NCI-H146 (cell line): Measurements from ENCODE around the gene CSAD.
"Not testable (repeated sequence)": the region's sequence is repeated elsewhere in the genome, so short reads cannot be mapped to it uniquely, and the experiment has no call there.

ENCODE experiments used
- DNase-seq: peaks from one replicate; lab custom pipeline; 2025; lab: John Stamatoyannopoulos, UW

Gene CSAD

DNA sequence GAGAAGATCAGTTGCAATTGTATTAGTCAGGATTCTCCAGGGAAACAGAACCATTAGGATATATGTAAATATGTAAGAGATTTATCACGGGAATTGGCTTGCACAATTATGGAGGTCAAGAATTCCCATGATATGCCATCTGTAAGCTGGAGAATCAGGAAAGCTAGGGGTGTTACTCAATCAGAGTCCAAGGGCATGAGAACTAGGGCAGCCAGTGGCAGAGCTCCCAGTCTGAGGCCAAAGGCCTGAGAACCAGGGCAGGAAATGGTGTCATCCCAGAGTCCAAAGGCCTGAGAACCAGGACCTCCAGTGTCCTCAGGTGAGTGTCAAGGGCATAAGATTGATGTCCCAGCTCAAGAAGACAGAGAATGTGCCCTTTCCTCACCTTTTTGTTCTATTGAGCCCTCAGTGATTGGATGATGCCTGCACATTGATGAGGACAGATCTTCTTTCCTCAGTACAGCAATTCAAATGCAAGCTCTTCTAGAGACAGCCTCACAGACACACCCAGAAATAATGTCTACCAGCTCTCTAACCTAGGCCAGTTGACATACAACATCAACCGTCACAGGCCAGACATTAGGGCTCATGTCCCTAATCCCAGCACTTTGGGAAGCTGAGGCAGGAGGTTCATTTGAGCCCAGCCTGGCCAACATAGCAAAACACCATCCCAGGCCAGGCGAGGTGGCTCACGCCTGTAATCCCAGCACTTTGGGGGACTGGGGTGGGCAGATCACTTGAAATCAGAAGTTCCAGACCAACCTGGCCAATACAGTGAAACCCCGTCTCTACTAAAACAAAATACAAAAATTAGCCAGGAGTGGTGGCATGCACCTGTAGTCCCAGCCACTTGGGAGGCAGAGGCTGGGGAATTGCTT, 35.1 kb downstream of the CSAD start:
- DNase-seq, result no peak

GRCh38 chr12:53143355-53143754, 37.4 kb downstream of the CSAD start:
- DNase-seq, result no peak

GRCh38 chr12:53133722-53134121, 47.0 kb downstream of the CSAD start:
- DNase-seq, result no peak

- DNase-seq, result no peak
Observed at GRCh38 chr12:53131844-53132243, 48.9 kb downstream of the CSAD start.

DNA sequence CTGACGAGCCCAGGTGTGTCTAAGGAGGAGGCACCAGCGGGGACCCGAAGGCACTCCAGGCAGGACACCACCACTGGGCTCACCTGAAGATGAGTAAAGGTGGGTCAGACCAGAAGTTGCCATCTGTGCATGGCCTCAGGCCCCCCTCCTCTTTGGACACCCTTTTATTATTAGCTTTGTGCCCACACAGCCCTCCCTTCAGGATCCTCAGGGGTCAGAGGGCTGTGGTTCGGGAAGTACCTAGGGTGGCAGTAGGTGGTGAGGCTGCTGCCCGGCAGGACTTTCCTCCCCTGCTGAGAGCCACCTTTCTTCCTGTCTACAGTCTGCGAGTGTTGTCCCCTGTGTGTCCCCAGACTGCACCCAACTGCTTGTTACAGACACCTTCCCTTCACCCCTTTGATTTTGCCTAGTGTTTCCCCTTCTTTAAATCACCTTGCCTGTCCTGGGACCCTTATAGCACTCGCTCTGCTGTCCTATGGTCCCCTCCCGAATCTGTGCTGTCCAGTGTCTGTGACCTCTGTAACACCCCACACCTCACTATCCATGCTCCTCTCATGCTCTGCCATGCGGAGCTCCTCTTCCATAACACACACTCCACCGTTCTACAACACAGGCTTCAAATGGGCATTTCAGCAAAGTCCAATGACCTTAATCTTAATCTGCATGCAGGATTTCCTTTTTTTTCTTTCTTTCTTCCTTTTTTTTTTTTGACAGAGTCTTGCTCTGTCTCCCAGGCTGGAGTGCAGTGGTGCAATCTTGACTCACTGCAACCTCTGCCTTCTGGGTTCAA, 51.8 kb downstream of the CSAD start:
- no peak for DNase-seq

DNA sequence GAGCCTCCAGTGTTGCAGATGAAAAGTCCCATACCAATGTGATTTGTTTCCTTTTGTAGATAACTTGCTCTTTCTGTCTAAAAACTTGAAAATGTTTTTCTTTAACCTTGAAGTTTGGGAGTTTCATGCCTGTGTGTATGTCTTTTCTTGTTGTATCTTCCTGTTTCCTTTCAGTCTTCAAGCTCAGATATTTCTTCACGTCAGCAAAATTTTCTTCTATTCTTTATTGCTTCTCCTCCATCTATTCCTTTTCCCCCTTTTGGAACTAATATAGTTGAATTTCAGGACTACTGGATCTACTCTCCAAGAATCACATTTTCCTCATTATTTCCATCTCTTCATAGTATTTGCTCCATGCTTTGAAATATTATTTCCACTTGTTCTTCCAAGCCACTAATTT, 53.6 kb downstream of the CSAD start:
- no peak for DNase-seq

DNA sequence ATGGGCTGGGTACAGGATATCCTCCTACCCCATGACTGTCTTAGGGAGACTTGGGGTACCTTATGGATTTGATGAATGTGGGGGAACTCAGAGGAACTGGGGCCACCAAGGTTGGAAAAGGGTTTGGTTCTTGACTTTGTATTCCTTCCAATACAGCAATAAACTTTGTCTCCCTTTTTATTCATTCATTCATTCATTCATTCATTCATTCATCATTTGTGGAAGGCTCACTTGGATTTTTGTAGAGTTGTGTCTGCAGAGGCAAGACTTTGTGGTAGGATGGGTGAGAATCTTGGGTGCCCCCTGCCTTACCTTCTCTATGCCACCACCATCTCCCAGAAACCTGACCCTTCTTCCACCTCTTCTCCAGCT, 56.4 kb downstream of the CSAD start:
- no peak for DNase-seq

GRCh38 chr12:53123578-53124351, 57.0 kb downstream of the CSAD start:
- no peak for DNase-seq

- no peak for DNase-seq
Observed at GRCh38 chr12:53122961-53123468, 57.7 kb downstream of the CSAD start.

- no peak for DNase-seq
Observed at GRCh38 chr12:53120685-53121525, 59.8 kb downstream of the CSAD start.

DNA sequence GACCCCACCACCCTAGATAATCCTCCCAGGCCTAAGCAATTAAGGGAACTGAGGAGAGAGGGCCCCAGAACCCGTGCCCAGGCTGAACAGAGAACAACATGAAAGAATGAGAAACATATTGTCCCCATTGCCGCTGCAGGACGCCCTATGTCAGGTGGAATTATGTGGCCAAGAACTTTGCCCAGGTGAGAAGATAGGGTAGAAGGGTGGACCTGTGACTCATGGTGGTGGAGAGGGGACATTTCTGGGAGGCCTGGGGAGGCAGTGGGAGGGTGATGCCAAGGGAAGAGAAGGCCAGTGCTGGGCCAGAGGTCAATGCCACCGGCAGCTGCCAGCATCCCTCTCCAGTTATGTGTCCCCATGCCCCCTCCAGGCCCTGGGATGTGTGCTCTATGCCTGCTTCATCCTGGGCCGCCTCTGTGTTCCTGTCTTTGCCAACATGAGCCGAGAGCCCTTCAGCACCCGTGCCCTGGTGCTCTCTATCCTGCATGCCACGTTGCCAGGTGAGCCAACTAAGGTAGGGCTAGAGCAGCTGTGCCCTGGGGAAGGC, 61.9 kb downstream of the CSAD start:
- no peak for DNase-seq

DNA sequence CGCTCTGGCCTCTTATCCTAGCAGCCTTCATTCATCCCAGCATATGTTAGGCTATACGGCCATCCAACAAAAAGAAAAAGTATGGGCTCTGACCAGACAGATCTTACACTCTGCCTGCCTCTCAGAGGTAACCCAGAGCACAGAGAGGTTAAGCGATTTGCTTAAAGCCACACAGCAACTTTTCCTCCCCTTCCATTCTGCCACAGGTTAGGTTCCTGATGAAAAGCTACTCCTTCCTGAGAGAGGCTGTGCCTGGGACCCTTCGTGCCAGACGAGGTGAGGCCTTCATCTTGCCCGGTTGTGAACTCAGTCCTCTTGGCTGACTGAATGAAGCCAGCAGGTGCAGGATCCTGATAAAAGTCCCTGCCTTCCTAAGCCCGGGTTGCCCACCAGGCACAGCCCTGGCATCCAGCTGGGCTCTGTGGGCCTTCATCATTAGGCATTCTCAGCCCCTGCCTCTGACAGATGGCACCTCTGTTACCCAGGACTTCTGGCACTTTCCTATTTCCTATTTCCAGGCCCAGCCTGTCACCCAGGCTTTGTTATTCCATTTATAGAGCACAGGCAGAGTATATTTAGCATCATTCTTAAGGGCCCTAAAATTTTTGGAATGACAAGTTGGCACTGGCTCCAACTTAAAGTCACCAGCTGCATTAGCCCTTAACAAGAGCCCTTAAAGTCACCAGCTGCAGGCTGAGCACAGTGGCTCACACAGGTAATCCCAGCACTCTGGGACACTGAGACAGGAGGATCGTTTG, 64.7 kb downstream of the CSAD start:
- DNase-seq, result no peak

GRCh38 chr12:53115112-53115890, 65.4 kb downstream of the CSAD start:
- DNase-seq, result peak; percentile 17

DNA sequence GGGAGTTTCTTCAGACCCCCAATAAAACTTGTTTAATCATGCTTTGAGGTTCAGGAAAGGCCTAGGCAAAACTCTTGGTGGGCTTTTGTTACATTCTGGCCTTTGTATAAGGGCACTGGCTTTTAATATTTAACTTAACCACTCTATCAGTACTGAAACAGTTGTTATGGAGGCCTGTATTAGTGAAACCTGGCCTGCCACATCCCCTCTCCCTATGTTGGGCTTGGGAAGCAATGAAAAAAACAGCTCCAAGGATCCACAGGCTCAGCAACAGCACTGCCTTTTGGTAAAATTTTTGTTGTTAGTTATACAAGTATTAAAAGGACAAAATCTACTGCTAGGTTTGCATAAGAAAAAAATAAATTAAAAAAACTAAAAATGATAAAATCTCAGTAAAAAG, 66.8 kb downstream of the CSAD start:
- DNase-seq, result no peak

- DNase-seq, result no peak
Observed at GRCh38 chr12:53113136-53113705, 67.5 kb downstream of the CSAD start.

- DNase-seq, result not testable (repeated sequence)
Observed at GRCh38 chr12:53112431-53112830, 68.3 kb downstream of the CSAD start.
